Stimulated activated CD8-positive, alpha-beta memory T cell treated with anti-CD3 and anti-CD28 coated beads, Interleukin-2, amount 100 ng/mL, for 48 hours (primary cell): ENCODE data around the gene AGAP1.
A peak's percentile ranks its signal among the peaks of the same experiment; 100 is the strongest.
"Not testable (repeated sequence)": the region's sequence is repeated elsewhere in the genome, so short reads cannot be mapped to it uniquely, and the experiment has no call there.

Experiments used
- DNase-seq, 2 donors: peaks; one replicate each; pipeline ENCODE4 v3.0.0-alpha.2; 2020; ENCODE audit warnings: low read depth in 2 of 2

Gene AGAP1

DNA sequence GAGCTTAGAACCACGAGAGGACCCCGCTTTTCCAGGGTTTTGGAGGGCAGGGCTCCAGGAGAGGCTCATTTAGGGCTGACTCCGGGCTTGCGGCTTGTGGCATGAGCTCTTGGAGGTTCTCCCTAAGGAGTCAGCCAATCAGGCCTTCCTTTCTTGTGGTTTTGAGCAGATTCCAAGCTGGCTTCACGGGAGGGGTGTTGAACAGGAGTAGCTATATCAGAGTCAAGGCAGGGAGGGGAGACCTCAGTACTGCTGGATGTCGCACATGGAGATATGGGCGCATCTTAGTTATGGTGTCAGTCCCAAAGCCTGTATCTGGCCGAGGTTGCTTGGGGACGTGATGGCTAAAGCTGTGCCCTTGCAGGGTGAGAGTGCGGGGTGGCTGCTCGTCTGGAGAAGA, 98.6 kb downstream of the AGAP1 start:
- no peak for DNase-seq

DNA sequence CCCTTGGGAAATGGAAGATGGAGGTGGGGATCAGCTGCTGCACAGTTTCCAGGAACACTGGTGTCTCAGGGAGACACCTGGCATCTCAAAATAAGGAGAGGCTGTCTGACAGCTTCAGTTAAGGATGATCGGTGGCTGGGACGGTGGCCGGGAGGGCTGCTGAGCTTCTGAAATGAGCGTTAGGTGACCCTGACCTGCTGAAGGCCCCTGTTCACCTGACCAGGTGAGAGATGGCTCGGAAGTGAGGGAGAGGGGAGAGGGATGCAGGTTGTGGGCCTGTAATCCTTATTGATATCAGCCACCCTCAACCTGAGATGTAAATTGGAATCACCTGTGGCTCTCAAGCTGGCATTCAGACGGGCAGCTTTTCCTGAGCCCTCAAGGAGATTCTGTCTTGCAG, 99.0 kb downstream of the AGAP1 start:
- DNase-seq: no peak

DNA sequence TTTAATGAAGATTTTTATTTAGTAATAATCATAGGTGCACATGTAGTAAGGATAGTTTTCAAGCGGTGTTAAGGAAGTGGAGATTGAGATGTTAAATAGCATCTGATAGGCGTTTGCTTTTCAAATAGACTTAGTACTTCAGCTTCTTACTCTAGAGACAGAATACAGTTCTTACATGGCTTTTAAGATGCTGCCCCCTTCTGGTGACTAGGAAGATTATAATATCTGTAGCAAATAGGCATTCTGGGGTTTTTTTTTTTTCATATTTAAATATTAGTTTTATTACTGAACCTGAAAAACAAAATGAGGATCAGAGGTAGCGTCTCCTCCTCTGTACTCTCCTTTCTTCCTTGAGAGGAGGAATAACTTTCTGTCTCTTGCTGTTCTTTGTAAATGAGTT, 100.2 kb downstream of the AGAP1 start:
- no peak for DNase-seq

DNA sequence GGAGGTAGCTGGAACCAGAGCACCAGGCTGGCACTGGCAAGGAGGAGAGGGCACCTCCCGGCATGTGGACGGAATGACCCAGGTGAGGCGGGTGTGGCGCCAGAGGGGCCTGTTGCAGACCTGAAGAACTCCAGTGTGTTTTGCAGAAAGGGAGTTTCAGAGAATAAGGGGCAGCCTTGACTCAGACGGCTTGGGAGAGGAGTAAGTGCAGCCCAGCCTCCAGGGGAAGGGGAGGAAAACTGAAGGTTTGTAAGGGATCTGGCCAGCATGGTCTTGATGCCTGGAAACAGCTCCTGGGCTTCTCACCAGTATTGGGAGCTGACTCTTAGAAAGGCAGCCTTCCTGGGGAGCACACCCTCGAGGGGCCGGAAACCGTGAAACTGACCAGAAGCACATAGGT, 101.1 kb downstream of the AGAP1 start:
- DNase-seq: no peak

- peak; percentile 4 to 27 for DNase-seq
These were observed 101.7 kb downstream of the AGAP1 start for GRCh38 chr2:235595422-235596010.

- DNase-seq: no peak
These were observed 102.4 kb downstream of the AGAP1 start for GRCh38 chr2:235596272-235596671.

- no peak for DNase-seq
These were observed 103.3 kb downstream of the AGAP1 start for GRCh38 chr2:235597081-235597615.

DNA sequence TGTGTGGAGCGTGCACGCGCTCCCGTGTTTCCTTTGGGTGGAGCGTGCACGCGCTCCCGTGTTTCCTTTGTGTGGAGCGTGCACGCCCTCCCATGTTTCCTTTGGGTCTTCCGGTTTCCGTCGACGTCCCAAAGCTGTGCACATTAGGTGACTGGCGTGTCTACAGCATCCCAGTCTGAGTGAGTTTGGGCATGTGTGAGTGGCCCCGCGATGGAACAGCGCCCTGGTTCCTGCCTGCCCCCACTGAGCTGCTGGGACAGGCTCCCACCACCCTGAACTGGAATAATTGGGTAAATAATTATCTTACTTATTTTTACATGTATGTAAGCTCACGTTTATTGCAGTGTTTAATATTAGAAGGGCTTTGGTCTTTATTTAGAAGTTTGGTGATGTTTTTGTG, 104.2 kb downstream of the AGAP1 start:
- no peak for DNase-seq

- DNase-seq: no peak
These were observed 105.0 kb downstream of the AGAP1 start for GRCh38 chr2:235598532-235599531.

DNA sequence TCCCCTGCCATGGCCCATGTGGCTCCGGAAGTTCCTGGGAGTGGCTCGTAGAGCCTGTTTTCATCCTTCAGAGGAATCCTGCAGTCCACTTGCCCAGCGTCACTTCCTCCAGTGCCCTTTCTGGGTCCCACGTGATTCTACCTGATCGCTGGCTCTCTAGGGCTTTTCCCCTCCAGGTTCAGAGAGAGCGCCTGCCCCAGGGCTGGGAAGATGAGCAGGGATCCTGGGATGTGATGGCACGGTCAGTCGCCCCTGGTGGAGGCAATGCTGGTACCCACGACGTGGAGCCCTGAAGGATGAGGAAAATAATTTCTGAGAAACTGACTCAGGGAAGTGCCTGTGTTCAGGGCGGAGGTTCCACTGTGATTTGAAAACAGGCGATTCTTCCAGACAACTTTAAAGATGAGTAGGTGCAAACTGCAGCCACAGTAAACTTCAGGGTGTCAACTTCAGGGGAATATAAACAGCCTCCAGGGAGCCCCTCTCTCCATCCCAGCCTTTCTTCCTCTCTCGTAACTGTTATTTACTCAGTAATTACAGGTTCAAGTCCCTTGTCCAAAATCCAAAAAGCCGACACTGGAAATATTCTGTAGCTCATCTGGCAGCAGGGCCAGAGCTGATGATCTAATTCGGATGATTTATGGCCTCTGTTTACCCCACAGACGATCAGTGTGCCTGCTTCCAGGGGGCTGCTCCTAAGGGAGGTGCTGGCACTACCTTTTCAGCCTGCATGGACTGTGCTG, 105.9 kb downstream of the AGAP1 start:
- no peak for DNase-seq

DNA sequence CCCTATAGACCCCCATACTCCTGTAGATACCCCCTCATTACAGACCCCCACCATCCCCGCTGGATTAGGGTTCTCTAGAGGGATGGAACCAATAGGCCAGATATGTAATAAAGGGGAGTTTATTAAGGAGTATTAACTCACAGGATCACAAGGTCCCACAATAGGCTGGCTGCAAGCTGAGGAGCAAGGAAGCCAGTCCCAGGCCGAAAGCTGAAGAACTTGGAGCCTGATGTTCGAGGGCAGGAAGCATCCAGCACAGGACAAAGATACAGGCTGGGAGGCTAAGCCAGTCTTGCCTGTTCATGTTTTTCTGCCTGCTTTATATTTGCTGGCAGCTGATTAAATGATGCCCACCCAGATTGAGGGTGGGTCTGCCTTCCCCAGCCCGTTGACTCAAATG, 106.6 kb downstream of the AGAP1 start:
- DNase-seq: no peak

DNA sequence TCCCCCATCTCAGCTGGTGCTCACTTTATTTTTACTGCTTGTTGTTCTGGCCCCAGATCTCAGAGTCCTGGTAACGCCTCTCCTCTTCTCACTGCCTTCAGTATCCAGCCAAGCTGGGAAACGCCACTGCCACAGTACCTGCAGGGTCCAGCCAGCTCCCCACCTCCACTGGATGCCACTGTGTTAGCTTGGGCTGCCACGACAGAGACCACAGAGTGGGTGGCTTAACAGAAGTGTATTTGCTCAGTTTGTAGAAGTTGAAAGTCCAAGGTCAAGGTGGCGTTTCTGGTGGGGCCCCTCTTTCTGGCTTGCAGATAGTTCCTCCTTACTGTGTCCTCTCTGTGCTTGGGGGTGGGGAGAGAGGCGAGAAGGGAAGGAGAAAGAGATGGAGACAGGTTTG, 107.1 kb downstream of the AGAP1 start:
- DNase-seq: no peak

DNA sequence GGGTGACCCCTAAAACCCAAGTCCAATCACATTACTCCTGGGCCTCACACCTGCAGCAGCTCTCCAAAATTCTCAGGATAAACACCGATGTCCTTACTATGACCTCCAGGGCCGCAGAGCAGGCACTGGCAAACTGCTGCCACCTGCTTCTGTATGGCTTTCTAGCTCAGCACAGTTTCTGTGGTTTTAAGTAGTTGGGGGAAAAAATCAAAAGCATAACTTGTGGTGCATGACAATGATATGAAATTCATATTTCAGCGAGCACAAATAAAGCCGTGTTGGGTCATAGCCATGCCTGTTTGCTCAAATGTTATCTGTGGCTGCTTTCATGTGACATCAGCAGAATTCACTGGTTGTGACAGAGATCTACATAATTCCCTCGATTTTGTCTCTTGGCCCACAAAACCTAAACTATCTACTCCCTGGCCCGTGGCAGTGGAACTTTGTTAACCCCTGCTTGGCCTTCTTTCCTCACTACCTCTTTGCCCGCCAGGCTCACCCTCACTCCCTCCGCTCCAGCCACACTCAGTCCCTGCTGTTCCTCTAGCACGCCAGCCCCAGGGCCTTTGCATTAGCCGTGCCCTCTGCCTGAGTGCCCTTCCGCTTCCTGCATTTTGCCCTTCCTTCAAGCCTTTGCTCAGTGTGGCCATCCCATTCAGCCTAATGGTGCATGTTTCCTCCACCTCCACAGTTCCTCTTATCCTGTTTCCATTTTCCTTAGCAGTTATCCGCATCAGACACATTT, 108.3 kb downstream of the AGAP1 start:
- no peak for DNase-seq

DNA sequence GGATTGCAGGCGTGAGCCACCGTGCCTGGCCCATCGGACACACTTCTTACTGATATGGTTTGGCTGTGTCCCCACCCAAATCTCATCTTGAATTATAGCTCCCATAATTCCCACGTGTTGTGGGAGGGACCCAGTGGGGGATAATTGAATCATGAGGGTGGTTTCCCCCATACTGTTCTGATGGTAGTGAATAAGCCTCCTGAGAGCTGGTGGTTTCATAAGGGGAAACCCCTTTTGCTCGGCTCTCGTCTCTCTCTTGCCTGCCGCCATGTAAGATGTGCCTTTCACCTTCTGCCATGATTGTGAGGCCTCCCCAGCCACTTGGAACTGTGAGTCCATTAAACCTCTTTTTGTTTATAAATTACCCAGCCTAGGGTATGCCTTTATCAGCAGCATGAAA, 109.1 kb downstream of the AGAP1 start:
- DNase-seq: not testable (repeated sequence)

DNA sequence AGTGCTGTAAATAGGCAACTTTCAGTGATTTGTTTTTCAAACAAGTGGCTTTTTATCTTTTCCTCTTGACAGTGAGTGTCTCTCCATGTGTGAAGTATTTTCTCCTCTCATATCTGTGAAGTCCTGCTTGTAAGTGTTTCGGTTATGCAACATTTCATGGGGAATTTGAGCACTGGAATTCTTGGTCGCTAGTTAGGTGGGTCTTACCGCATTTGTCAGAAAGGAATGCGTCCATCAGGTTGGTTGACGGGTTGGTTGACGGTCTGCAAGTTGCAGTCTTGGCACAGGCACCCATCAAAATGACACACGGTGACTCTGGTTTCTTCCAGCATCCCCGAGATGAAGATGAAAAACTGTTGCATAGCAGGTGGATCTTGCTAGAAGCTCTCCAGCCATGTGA, 109.8 kb downstream of the AGAP1 start:
- DNase-seq: no peak

DNA sequence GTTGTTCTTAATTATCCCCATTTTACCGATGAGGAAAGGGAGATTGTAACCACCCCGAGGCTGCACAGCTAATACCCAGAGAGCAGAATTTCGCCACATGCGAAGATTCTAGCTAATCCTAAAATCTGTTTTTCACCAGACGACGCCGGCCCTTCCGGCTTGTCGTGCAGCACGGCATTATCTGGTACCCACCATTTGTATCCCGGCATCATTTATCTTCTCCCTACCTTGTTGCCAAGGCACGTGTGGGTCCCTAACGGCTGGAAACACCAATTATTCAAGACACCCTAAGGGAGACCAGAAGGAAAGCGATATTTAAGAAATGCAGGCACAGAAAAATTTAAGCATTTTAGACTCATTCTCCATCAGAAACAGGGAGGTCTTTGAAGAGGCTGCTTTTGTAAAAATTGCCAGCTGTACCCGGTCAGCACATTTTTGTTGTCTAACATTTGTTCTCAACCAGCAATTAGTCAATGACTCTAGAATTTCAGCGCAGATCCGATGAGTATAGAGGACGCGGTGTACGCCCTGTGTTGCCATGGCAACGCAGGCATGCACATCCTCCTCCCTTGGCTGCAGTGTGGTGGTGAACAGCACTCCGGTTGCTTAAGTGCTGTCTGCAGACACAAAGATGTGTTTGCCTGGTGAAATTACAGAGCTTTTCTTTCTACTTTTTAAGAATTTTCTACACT, 111.6 kb downstream of the AGAP1 start:
- no peak for DNase-seq

- no peak for DNase-seq
These were observed 112.3 kb downstream of the AGAP1 start for GRCh38 chr2:235606004-235606715.

- no peak for DNase-seq
These were observed 113.8 kb downstream of the AGAP1 start for GRCh38 chr2:235607546-235608199.

DNA sequence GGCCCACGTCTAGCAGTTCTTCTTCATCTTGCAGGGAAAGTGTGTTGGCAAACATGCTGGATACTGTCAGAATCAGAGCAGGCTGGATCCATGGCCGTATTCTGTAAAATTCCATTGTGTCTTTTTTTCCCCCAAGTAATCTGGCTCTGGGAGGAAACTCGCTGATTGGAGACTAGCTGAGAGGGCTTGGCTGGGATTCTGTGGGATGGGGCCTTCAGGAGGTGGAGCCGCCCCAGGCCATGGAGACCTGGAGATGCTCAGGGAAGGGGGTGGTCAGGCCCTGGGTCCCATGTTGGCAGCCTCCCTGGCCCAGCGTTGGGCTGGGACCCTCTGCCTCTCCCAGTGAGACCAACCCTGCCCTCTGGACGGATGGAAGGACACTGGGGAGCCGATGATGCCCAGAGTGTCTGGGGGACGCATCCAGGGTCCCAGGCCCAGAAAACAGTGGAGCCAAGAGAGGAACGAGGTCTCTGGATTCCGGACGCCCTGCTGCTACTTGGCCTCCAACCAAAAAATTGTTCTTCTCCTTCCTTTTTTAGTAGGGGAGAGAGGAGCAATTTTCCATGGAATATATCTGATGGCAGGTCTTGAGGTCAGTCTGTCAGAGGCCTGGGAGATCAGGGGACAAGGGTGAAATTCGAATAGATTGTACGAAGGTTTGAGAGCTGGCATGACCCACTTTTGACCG, 114.5 kb downstream of the AGAP1 start:
- no peak for DNase-seq
